ENCODE measurements around the gene ARID3C. TPM values are rescaled to one million over a fixed set of nuclear protein-coding genes. Genes with fewer than 3 reads are reported as not detected.

ARID3C gene
- total RNA-seq, 1 donor from 2014 or later = not detected

- Histone ChIP-seq H3K4me1 (peaks cover 19% of the 10 kb centered on the region), H3K4me3 (peak overlapping the region; percentile 65), H3K27ac (replicated peaks) (no peak overlapping the region), H3K27me3 (ENCODE audit: low read depth) (peaks cover 59% of the 10 kb centered on the region), H3K9me3 (replicated peaks) (no peaks in the 10 kb centered on the region), H3K36me3 (no peaks in the 10 kb centered on the region)
- TF ChIP-seq, protein P1, sequence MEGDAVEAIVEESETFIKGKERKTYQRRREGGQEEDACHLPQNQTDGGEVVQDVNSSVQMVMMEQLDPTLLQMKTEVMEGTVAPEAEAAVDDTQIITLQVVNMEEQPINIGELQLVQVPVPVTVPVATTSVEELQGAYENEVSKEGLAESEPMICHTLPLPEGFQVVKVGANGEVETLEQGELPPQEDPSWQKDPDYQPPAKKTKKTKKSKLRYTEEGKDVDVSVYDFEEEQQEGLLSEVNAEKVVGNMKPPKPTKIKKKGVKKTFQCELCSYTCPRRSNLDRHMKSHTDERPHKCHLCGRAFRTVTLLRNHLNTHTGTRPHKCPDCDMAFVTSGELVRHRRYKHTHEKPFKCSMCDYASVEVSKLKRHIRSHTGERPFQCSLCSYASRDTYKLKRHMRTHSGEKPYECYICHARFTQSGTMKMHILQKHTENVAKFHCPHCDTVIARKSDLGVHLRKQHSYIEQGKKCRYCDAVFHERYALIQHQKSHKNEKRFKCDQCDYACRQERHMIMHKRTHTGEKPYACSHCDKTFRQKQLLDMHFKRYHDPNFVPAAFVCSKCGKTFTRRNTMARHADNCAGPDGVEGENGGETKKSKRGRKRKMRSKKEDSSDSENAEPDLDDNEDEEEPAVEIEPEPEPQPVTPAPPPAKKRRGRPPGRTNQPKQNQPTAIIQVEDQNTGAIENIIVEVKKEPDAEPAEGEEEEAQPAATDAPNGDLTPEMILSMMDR (IDR thresholded peaks at IDR 0.05; ENCODE audit: borderline replicate concordance) = no peak
- intact Hi-C loops (cut with micrococcal nuclease) = no loop called here
- no peak for DNase-seq
Observed at GRCh38 chr9:34629491-34629808, 584 bp upstream of the ARID3C start.

- no peak for DNase-seq
- H3K9me3 ChIP-seq (replicated peaks) = no peaks in the 10 kb centered on the region
- no peaks in the 10 kb centered on the region for H3K36me3 ChIP-seq
- peak overlapping the region; percentile 65 for H3K4me3 ChIP-seq
- TF ChIP-seq, protein P1 (IDR thresholded peaks at IDR 0.05; ENCODE audit: borderline replicate concordance) = no peak
- H3K4me1 ChIP-seq = peaks cover 26% of the 10 kb centered on the region
- intact Hi-C loops (cut with micrococcal nuclease) = no loop called here
- H3K27ac ChIP-seq (replicated peaks) = no peak overlapping the region
- H3K27me3 ChIP-seq (ENCODE audit: low read depth) = peaks cover 74% of the 10 kb centered on the region
Observed at GRCh38 chr9:34627716-34628655, 880 bp downstream of the ARID3C start.

DNA sequence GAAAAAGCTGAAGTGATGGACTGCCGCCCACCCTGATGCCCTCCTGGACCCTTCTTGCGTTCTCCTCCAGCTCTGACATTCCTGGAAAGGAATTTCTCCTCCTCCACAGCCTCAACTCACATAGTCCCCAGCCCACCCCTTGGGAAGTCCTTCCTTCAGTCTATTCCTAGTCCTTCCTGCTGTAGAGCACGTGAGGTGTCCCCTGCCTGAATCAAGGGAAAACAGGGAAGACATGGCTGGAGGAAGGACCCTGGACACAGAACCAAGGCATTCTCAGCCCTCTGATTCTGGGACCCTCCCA is 3.7 kb downstream of the ARID3C start:
- TF ChIP-seq, protein P1 (IDR thresholded peaks at IDR 0.05; ENCODE audit: borderline replicate concordance) = no peak
- DNase-seq = no peak
- Histone ChIP-seq H3K4me3 (no peak overlapping the region), H3K27me3 (ENCODE audit: low read depth) (peaks cover 90% of the 10 kb centered on the region), H3K27ac (replicated peaks) (no peak overlapping the region), H3K9me3 (replicated peaks) (no peaks in the 10 kb centered on the region), H3K36me3 (no peaks in the 10 kb centered on the region), H3K4me1 (peaks cover 32% of the 10 kb centered on the region)
- intact Hi-C loops (cut with micrococcal nuclease) = no loop called here

DNA sequence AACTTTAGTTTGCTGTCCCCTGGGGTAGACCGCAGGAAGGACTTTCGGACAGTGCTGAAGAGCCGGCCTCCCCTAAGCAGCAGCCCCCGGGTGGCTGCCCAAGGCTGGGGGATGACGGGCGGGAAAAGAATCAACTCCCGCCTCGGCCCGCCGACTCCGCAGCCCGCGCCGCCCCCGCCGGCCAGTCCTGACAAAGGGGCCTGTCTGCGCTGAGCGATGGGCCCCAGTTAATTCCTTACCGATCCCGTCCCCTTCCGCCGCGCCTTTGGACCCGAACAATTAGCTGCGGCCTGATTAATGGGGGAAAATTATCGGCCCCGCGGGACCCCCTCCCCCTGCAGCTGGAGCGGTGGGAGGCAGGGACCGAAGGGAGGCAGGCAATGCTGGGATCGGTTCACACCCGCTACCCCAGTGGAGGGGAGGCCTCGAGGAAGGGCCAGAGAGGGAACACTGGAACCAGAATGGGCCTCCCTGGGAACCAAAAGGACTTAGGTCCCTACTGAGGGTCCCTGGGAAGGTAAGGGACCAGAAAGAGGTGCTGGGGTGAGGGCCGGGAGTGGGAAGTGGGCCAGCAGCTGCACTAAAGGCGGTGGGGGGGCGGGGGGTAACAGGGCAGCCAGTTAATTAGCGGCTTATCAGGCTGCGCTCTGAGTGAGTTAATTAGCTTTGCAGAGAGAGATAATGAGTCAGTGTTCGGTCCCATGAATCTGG is 4.2 kb downstream of the ARID3C start:
- intact Hi-C loops (cut with micrococcal nuclease) = no loop called here
- no peak for DNase-seq
- H3K27ac ChIP-seq (replicated peaks) = no peak overlapping the region
- TF ChIP-seq, protein P1 (IDR thresholded peaks at IDR 0.05; ENCODE audit: borderline replicate concordance) = no peak
- peaks cover 37% of the 10 kb centered on the region for H3K4me1 ChIP-seq
- no peaks in the 10 kb centered on the region for H3K9me3 ChIP-seq (replicated peaks)
- H3K4me3 ChIP-seq = no peak overlapping the region
- no peaks in the 10 kb centered on the region for H3K36me3 ChIP-seq
- H3K27me3 ChIP-seq (ENCODE audit: low read depth) = peaks cover 85% of the 10 kb centered on the region

GRCh38 chr9:34623374-34624235 is 5.3 kb downstream of the ARID3C start:
- Histone ChIP-seq H3K27ac (replicated peaks) (no peak overlapping the region), H3K36me3 (no peaks in the 10 kb centered on the region), H3K9me3 (replicated peaks) (no peaks in the 10 kb centered on the region), H3K4me1 (peaks cover 35% of the 10 kb centered on the region), H3K4me3 (peak overlapping the region; percentile 37), H3K27me3 (ENCODE audit: low read depth) (peaks cover 74% of the 10 kb centered on the region)
- intact Hi-C loops (cut with micrococcal nuclease) = no loop called here
- TF ChIP-seq, protein P1 (IDR thresholded peaks at IDR 0.05; ENCODE audit: borderline replicate concordance) = no peak
- no peak for DNase-seq

Measured in left ventricle myocardium inferior (tissue), 1 donor.